GM21529 (cell line): ENCODE data around the gene HPCAL4.

ENCODE experiments used
- ATAC-seq: cut with Tn5 transposase; IDR thresholded peaks from one replicate; pipeline ENCODE4 v1.9.1; 2021; ENCODE audit not compliant: unreplicated experiment

The HPCAL4 gene

GRCh38 chr1:39631361-39632322 lies 59.6 kb downstream of the HPCAL4 start:
- no peak for ATAC-seq

DNA sequence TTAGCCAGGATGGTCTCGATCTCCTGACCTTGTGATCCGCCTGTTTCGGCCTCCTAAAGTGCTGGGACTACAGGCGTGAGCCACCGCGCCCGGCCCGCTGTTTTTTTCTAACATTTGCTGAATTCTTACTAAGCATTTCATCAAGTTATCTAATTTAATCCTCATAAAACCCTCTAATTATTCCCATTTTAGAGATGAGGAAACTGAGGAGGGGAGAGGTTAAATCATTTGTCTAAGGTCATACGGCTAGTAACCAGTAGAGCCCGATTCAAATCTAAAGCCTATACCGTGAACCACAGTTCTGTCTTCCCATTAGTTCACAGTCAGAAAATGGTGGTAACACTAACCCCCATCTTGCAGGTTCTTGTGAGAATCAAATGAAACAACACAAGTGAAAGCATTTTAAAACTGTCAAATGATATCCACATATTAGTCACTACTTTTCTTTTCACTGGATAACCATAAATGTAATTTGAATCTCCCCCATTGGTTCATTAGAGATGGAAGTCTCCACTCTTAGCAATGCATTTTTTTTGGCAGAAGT lies 62.4 kb downstream of the HPCAL4 start:
- no peak for ATAC-seq
